PFSK-1 (cell line): ENCODE results near the gene FUCA1.

Experiments
- FOXP2 ChIP-seq: optimal IDR thresholded peaks from 2 replicates; pipeline ENCODE3; 2011; ENCODE audit warnings: borderline replicate concordance, control low read depth, inconsistent platforms; ENCODE audit not compliant: insufficient read depth; ENCODE audit errors: extremely low read length, extremely low read depth
- POLR2AphosphoS5 ChIP-seq: IDR thresholded peaks from 2 replicates; pipeline ENCODE4 v1.6.1; 2012; ENCODE audit warnings: low read depth, mild to moderate bottlenecking, control low read depth, low read length, moderate library complexity
- REST ChIP-seq, 2 experiments: IDR thresholded peaks; 2 replicates each; pipeline versions ENCODE4 v1.6.1 to v1.8.0; 2011 to 2012; ENCODE audit warnings: low read depth in 2 of 2, low read length in 2 of 2, control low read depth in 1 of 2, inconsistent platforms in 1 of 2, mild to moderate bottlenecking in 1 of 2, moderate library complexity in 1 of 2; ENCODE audit not compliant: insufficient read depth in 1 of 2
- SIN3A ChIP-seq: IDR thresholded peaks from 2 replicates; pipeline ENCODE4 v1.6.1; 2012; ENCODE audit warnings: mild to moderate bottlenecking, low read length, moderate library complexity, borderline replicate concordance; ENCODE audit not compliant: insufficient read depth
- TAF1 ChIP-seq: IDR thresholded peaks from 2 replicates; pipeline ENCODE4 v1.6.1; 2012; ENCODE audit warnings: low read length, control low read depth, borderline replicate concordance; ENCODE audit not compliant: insufficient read depth

The FUCA1 gene

DNA sequence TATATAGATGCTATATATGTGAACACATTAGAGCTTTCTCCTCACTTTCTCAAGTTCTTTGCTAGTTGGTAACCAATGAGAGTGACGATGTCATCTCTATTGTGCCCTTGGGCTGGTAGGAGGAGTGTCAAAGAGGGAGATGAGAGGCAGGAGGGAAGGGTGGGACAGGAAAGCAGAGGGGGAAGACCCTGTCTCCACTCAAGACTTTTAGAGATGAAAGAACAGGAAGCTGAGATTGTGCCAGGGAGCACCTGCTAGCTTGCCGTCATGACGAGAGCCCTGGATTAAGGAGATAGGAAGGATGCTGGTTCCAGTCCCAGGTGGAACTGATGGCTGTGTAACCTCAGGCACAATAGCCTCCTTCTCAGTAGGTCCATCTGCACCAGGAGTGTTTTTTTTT lies 28.4 kb upstream of the FUCA1 start:
- no peak for TF ChIP-seq FOXP2

DNA sequence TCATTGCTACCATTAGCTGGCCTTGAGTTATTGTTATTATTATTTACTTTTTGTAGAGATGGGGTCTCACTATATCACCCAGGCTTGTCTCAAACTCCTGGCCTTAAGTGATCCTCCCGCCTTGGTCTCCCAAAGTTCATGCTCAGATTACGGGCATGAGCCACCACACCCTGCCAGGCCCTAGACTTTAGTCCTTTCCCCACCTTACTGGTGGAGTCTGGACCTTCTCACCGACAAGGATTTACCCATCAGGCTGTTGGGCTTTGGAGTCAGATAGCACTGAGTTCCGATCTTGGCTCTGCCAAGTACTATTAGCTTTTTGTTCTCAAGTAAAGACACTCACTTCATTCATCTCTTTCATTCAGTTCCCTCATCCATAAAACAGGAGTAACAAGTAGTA lies 27.9 kb upstream of the FUCA1 start:
- TF ChIP-seq FOXP2 = no peak
- TF ChIP-seq TAF1 = no peak
- TF ChIP-seq POLR2AphosphoS5 = no peak
- TF ChIP-seq REST (IDR thresholded peaks at IDR 0.05; ENCODE audit: insufficient read depth in 1 of 2, low read depth in 2 of 2, low read length in 2 of 2) = no peak
- no peak for TF ChIP-seq SIN3A

- TF ChIP-seq FOXP2 (no peak), POLR2AphosphoS5 (no peak), SIN3A (no peak), TAF1 (no peak), REST (IDR thresholded peaks at IDR 0.05; ENCODE audit: insufficient read depth in 1 of 2, low read depth in 2 of 2, low read length in 2 of 2) (no peak)
Observed at GRCh38 chr1:23895082-23895481, 27.0 kb upstream of the FUCA1 start.

- TF ChIP-seq SIN3A = no peak
- TF ChIP-seq FOXP2 = no peak
- no peak for TF ChIP-seq POLR2AphosphoS5
- TF ChIP-seq REST (IDR thresholded peaks at IDR 0.05; ENCODE audit: insufficient read depth in 1 of 2, low read depth in 2 of 2, low read length in 2 of 2) = no peak
- TF ChIP-seq TAF1 = no peak
Observed at GRCh38 chr1:23889074-23889473, 21.0 kb upstream of the FUCA1 start.

DNA sequence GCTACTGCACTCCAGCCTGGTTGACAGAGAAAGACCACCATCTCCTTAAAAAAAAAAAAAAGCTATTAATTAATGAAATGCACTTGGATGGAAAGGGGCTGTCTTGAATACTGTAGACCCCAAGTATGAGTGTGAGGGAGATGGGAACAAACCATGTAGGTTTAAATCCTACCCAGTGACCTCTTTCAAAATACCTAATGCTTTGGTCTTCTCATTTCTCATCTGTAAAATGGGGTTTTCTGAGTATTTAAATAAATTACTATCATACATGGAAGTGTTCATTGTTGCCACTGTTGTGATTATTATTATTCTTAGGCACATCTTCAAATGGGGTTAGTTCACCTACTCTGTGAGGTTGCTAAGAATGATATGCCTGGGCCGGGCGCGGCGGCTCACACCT lies 17.1 kb upstream of the FUCA1 start:
- TF ChIP-seq REST (IDR thresholded peaks at IDR 0.05; ENCODE audit: insufficient read depth in 1 of 2, low read depth in 2 of 2, low read length in 2 of 2) (no peak), TAF1 (no peak)
